ENCODE data around the gene SLC1A2. TPM values are rescaled to one million over a fixed set of nuclear protein-coding genes. Genes with fewer than 3 reads are reported as not detected.

Gene SLC1A2
- total RNA-seq, 1 donor from 2014 or later: not detected

DNA sequence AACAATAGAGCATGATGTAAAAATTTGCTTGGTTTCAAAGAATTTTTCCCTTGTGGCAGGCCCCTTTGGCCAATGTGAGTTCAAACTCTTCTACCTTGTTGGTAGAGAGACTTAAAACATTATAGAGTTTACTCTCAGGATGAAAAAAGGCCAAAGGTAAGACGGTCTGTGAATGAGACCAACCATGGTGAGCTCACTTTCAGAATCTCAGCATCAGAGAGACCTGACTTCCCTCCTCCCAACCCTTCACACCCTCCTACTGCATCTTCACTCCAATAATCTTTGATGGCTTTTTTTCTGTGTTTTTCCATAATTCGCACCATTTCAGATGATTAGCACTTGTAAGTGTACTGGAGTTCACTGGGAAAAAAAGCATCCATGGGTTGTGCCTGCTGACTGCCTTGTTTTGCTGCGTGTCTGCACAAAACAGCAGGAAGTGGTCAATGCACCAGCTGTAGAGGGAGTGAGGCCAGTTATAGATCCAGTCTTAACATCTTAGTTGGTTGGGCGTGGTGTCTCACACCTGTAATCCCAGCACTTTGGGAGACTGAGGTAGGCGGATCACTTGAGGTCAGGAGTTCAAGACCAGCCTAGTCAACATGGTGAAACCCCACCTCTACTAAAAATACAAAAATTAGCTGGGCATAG lies 64.1 kb downstream of the SLC1A2 start:
- no peaks in the 10 kb centered on the region for H3K27me3 ChIP-seq (ENCODE audit: control insufficient read depth, insufficient read depth, low read length)
- H3K36me3 ChIP-seq (ENCODE audit: control insufficient read depth, insufficient read depth, low read length): no peaks in the 10 kb centered on the region
- no peak overlapping the region for H3K4me3 ChIP-seq (ENCODE audit: low read depth, low read length)
- DNase-seq (ENCODE audit: low read depth): no peak
- TF ChIP-seq, protein P1, sequence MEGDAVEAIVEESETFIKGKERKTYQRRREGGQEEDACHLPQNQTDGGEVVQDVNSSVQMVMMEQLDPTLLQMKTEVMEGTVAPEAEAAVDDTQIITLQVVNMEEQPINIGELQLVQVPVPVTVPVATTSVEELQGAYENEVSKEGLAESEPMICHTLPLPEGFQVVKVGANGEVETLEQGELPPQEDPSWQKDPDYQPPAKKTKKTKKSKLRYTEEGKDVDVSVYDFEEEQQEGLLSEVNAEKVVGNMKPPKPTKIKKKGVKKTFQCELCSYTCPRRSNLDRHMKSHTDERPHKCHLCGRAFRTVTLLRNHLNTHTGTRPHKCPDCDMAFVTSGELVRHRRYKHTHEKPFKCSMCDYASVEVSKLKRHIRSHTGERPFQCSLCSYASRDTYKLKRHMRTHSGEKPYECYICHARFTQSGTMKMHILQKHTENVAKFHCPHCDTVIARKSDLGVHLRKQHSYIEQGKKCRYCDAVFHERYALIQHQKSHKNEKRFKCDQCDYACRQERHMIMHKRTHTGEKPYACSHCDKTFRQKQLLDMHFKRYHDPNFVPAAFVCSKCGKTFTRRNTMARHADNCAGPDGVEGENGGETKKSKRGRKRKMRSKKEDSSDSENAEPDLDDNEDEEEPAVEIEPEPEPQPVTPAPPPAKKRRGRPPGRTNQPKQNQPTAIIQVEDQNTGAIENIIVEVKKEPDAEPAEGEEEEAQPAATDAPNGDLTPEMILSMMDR (IDR thresholded peaks at IDR 0.05; ENCODE audit: insufficient read depth, low read length, poor library complexity, severe bottlenecking): no peak

DNA sequence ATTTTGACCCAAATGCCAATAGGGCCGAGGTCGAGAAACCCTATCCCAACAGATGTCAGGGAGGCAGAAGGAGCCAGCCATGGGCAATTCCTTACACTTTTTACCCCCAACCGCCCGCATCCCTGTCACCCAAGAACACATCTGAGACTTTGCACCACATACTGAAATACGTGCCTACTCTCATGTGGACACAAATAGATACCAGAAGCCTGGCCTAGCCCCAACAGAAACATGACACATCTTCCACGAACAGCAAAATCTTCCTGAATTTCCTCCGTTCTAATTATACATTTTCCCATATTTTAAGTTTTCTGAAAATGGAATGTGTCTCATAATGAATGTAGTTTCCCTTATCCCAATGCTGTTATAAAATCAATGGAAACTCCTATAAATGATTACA lies 64.7 kb downstream of the SLC1A2 start:
- DNase-seq (ENCODE audit: low read depth): no peak
- Histone ChIP-seq H3K27me3 (ENCODE audit: control insufficient read depth, insufficient read depth, low read length) (no peaks in the 10 kb centered on the region), H3K4me3 (ENCODE audit: low read depth, low read length) (no peak overlapping the region), H3K36me3 (ENCODE audit: control insufficient read depth, insufficient read depth, low read length) (no peaks in the 10 kb centered on the region)
- TF ChIP-seq, protein P1 (IDR thresholded peaks at IDR 0.05; ENCODE audit: insufficient read depth, low read length, poor library complexity, severe bottlenecking): no peak

DNA sequence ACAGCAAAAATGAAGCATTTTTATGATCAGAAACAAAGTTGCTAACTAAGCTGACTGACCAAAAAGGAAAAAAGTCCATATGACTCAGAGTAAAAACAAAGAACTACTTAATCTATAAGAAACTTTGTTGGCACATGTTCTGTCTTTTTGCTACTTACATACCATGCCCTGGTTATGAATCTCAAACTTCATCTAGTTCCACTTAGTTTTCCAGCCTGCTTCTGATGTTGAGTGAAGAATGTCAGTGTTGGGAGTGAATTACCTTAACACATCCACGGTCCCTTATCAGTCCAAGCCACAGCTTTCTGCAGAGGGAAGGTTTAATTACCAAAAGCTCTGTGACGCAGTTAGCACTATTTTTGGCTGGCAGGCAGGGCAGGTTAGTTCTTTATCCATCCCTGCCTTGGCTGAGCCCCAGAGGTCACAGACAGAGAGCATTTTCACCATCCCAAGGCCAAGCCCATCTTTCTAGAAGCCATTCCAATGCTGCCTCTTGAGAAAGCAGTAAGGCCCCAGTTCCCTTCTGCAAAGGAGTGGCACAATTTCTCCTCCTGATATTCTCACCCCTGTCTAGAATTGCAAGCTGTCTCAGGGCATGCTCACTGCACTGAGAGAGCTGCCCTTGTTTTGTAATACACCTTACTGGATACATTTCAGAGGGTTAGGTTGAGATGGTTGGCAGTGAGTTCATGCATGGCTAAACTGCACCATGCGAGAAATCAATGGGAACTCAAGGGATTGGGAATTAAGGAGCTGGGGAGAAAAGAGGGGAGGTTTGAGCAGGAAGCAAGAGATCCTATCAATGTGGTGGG lies 67.1 kb downstream of the SLC1A2 start:
- Histone ChIP-seq H3K36me3 (ENCODE audit: control insufficient read depth, insufficient read depth, low read length) (no peaks in the 10 kb centered on the region), H3K4me3 (ENCODE audit: low read depth, low read length) (no peak overlapping the region), H3K27me3 (ENCODE audit: control insufficient read depth, insufficient read depth, low read length) (no peaks in the 10 kb centered on the region)
- TF ChIP-seq, protein P1 (IDR thresholded peaks at IDR 0.05; ENCODE audit: insufficient read depth, low read length, poor library complexity, severe bottlenecking): no peak
- DNase-seq (ENCODE audit: low read depth): no peak

DNA sequence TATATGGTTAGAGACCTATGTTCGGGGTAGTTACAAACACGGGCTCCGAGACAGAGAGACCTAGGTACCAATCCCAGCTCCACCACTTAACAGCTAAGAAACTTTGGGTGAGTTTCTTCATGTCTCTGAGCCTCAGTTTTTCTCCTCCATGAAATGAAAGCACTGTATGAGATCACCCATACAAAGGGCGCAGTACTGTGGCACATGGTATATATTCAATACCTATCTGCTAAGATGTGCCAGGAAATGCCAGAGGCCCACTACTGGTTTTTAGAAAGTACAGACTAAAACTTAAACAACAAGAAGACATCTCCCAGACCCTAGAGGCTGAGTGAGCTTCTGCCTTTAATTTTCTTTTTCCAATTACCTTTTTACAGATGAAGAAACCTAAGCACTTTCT lies 69.5 kb downstream of the SLC1A2 start:
- H3K27me3 ChIP-seq (ENCODE audit: control insufficient read depth, insufficient read depth, low read length): no peaks in the 10 kb centered on the region
- DNase-seq (ENCODE audit: low read depth): no peak
- no peak overlapping the region for H3K4me3 ChIP-seq (ENCODE audit: low read depth, low read length)
- H3K36me3 ChIP-seq (ENCODE audit: control insufficient read depth, insufficient read depth, low read length): no peaks in the 10 kb centered on the region
- TF ChIP-seq, protein P1 (IDR thresholded peaks at IDR 0.05; ENCODE audit: insufficient read depth, low read length, poor library complexity, severe bottlenecking): no peak

DNA sequence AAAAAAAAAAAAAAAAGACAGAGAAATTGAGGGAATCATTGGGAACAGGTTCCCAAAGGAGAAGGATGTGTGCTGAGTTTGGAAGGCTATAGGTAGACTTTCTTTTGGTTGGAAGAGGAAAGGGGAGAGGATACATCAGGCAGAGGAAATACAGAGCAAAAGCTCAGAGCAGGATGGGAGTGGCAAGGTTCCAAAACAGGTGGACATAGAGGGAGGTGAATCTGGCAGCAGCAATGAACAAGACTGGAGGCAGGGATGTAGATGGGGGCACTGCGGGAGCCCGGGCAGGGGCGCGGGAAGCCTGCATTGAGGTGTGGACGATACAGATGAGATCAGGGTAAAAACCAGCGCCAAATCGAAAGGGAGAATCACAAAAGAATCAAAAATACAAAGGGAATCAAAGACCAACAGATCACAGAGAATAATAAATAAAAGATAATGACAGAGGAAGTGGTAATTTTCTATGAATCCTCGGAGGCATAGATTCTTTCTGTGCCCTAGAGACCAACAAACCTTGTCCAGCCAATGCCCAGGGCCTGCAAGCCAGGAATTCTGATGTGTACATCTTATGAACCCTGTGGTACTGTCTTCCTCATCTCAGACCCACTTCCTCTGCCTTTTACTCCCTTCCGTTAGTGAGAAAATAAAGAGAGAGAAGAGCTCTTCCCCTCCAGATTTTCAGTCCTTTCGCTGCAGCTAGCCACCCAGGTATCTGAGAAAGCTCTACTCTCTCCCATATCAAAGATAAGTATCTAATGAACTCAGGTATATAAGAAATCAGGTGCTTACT lies 70.3 kb downstream of the SLC1A2 start:
- H3K27me3 ChIP-seq (ENCODE audit: control insufficient read depth, insufficient read depth, low read length): no peaks in the 10 kb centered on the region
- TF ChIP-seq, protein P1 (IDR thresholded peaks at IDR 0.05; ENCODE audit: insufficient read depth, low read length, poor library complexity, severe bottlenecking): no peak
- H3K4me3 ChIP-seq (ENCODE audit: low read depth, low read length): no peak overlapping the region
- no peak for DNase-seq (ENCODE audit: low read depth)
- no peaks in the 10 kb centered on the region for H3K36me3 ChIP-seq (ENCODE audit: control insufficient read depth, insufficient read depth, low read length)
